Fibroblast of upper back skin (primary cell): ENCODE data around the gene DDX19B.

ENCODE experiments used
- DNase-seq: peaks from one replicate; pipeline ENCODE4 v3.0.0-alpha.2; 2013

DDX19B gene

DNA sequence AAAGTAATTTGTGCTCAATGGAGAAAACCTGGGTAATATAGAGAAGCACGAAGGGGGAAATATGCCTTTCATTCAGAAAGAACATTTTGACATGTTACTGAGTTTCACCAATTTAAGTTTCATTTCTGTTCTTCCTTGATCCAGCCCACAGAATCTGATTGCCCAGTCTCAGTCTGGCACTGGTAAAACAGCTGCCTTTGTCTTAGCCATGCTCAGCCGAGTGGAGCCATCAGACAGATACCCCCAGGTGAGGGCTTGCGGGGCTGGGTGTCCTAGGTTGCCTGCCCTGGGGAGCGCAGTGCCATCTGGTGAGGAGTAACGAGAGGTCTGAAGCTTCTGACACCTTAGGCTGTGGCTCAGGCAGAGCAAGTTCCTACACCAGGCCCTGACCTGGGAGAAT is 65.4 kb downstream of the DDX19B start:
- no peak for DNase-seq

DNA sequence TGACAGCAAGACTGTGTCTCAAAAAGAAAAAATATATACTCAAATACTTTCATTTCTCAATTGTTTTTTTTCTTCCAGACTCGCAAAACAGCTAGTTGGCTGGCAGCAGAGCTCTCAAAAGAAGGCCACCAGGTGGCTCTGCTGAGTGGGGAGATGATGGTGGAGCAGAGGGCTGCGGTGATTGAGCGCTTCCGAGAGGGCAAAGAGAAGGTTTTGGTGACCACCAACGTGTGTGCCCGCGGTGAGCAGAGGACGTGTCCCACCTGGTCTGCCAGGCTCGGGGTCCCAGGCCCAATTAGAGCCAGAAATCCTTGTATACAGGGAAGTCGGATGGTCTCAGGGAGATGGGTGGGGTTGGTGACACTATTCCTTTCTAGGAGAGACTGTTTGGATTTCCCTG is 71.2 kb downstream of the DDX19B start:
- peak; percentile 39 for DNase-seq

- DNase-seq, result no peak
Measured at GRCh38 chr16:70370924-70371323, 71.9 kb downstream of the DDX19B start.

DNA sequence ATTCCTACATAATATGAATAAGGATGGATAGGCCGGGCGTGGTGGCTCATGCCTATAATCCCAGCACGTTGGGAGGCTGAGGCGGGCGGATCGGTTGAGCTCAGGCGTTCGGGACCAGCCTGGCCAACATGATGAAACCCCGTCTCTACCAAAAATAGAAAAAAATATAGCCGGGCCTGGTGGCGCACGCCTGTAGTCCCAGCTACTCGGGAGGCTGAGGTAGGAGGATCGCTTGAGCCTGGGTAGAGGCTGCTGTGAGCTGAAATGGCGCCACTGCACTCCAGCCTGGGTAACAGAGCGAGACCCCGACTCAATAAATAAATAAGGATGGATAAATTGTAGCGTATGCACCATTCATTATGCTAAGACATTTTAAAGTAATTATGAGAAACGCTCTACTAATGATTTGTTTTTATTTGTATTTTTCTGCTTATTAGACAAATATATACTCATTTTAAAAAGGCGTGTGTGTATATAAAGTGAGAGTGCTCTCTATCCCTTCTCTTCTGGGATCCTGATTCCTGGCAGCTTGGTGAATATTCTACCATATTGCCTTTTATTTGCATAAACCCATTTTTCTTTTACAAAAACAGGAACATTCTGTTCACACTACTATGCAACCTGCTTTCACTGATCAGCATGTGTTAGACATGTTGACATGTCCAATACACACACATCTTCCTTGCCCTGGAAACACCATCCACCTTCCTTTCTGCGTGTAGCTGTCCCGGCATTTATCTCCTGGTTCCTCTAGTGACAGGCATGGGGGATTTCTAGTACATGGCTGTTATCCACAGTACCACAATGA is 74.1 kb downstream of the DDX19B start:
- no peak for DNase-seq

DNA sequence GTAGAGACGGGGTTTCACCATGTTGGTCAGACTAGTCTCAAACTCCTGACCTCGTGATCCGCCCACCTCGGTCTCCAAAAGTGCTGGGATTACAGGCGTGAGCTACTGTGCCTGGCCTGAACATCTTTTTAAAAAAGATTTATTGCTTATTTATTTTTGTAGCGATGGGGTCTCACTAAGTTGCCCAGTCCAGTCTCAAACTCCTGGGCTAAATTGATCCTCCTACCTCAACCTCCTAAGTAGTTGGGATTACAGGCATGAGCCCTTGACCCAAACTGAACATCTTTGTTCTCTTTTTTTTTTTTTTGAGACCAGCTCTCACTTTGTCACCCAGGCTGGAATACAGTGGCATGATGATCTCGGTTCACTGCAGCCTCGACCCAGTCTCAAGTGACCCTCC is 75.2 kb downstream of the DDX19B start:
- no peak for DNase-seq

GRCh38 chr16:70375636-70376611 is 76.9 kb downstream of the DDX19B start:
- no peak for DNase-seq

- DNase-seq, result no peak
Measured at GRCh38 chr16:70377782-70378181, 78.8 kb downstream of the DDX19B start.

GRCh38 chr16:70378869-70379493 is 80.0 kb downstream of the DDX19B start:
- DNase-seq, result no peak

DNA sequence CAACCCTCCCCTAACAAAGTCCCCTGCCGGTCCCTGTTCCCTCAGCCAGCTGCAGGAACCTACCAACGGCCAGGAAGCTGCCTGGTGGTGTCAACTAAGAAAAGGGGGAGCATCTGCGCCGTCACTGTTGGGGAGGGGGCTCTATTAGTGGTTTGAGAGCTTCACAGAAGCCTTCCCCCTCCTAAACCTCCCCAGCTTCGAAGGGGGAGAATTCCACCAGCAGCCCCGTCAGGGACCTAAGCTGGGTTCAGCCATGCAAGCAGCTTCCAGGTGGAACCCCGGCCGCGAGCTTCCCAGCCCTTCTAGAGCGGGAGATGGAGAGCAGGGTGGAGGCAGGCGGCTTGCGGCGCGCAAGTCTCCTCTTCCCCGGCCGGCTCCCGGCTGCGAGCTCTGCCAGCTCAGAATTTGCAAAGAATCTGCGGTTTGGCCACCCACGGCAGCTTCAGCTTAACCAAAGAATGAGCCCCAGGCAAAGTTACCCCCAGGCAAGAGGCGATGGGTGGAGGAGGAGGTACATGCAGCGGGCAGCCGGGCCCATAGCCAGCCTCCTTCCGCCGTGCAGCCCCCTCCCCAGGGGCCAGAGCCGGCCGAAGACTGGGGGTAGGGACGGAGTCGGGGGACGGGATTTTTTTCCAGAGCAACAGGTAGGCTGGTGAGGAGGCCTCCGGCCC is 81.4 kb downstream of the DDX19B start:
- DNase-seq, result peak; percentile 92

GRCh38 chr16:70380919-70381603 is 82.1 kb downstream of the DDX19B start:
- DNase-seq, result peak; percentile 97

DNA sequence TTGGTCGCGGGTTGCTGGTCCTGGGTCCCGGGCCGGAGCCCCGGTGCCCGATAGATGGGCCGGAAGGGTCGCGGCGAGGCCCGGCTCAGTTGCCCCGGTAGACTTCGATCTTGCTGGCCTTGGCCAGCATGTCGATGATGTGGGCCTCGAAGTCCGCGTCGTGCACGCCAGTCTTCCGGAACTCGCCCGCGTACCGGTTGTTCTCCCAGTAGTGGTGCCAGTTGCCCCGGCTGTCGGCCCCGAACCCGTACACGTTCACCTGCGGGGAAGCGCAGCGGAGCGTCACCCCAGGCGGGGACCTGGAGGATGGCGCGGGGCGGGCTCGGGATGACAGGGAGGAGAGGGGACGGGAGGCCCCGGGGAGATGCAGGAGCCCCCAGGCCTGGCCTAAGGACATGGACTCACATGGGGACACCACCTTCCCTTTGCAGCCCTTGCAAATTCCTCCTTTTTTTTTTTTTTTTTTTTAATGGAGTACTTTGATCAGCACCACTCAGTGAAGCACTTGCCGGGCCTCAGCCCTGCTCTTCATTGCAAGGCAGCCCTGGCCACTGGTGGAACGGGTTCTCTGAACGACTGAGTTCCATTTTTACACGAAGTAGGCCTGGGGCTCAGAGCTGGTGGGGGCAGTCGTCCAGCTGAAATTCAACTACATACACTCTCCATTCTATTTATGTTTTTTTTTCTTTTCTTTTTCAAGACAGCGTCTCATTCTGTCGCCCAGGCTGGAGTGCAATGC is 82.8 kb downstream of the DDX19B start:
- DNase-seq, result no peak

- DNase-seq, result no peak
Measured at GRCh38 chr16:70383421-70383960, 84.5 kb downstream of the DDX19B start.
